OCI-LY7 (cell line): Measurements from ENCODE around the gene CLSTN2. TPM values are rescaled to one million over a fixed set of nuclear protein-coding genes. Genes with fewer than 3 reads are reported as not detected.

Experiments used
- BruUV-seq: library from RNA; stranded (reverse); fragments of 400-500 nt; replicated peaks from 2 replicates; lab custom pipeline; 2021; lab: Mats Ljungman, UMichigan
- CTCF ChIA-PET: fragments of 300-600 bp; sonication (Branson Sonifier 250); formaldehyde crosslinking; loops from one replicate; lab custom pipeline; 2022; ENCODE audit warnings: antibody characterized with exemption; ENCODE audit not compliant: unreplicated experiment; lab: Charles Lee
- POLR2A ChIA-PET: fragments of 300-600 bp; sonication (Branson Sonifier 250); formaldehyde crosslinking; loops from one replicate; lab custom pipeline; 2022; ENCODE audit warnings: antibody characterized with exemption; lab: Charles Lee
- DNase-seq: peaks from one replicate; pipeline ENCODE4 v3.0.0-alpha.2; 2015; ENCODE audit warnings: low spot score
- H2AFZ ChIP-seq: fragments of 200-600 bp; sonication (generic), shearing (Covaris generic); 2 replicates; pipeline ENCODE4 v1.6.1; 2014; ENCODE audit warnings: mild to moderate bottlenecking, antibody characterized with exemption, low read length, moderate library complexity
- H3K27ac ChIP-seq: fragments of 200-600 bp; sonication (generic); 2 replicates; pipeline ENCODE4 v1.5.1; 2014; ENCODE audit warnings: mixed run types, low read depth, mild to moderate bottlenecking, moderate library complexity, low read length, inconsistent platforms; ENCODE audit not compliant: poor library complexity, severe bottlenecking
- H3K36me3 ChIP-seq: fragments of 200-600 bp; sonication (generic); 2 replicates; pipeline ENCODE4 v1.6.1; 2014; ENCODE audit warnings: mild to moderate bottlenecking, antibody characterized with exemption, low read length, moderate library complexity, mixed read lengths; ENCODE audit not compliant: insufficient read depth
- H3K4me1 ChIP-seq: fragments of 200-600 bp; sonication (generic); 2 replicates; pipeline ENCODE4 v1.5.1; 2014; ENCODE audit warnings: mild to moderate bottlenecking, low read length; ENCODE audit not compliant: insufficient read depth, poor library complexity, severe bottlenecking
- H3K4me2 ChIP-seq: fragments of 200-600 bp; sonication (generic); 2 replicates; pipeline ENCODE4 v1.6.1; 2014; ENCODE audit warnings: mild to moderate bottlenecking, low read length
- H3K4me3 ChIP-seq: fragments of 200-600 bp; sonication (generic); 2 replicates; pipeline ENCODE4 v1.5.1; 2014; ENCODE audit warnings: mild to moderate bottlenecking, low read depth, low read length; ENCODE audit not compliant: poor library complexity, severe bottlenecking
- H3K79me2 ChIP-seq: fragments of 200-600 bp; sonication (generic); 2 replicates; pipeline ENCODE4 v1.6.1; 2016; ENCODE audit warnings: low read depth, mild to moderate bottlenecking, low read length, moderate library complexity, mixed read lengths; ENCODE audit not compliant: insufficient read depth
- H3K9me2 ChIP-seq: fragments of 200-600 bp; sonication (generic); 2 replicates; pipeline ENCODE4 v1.6.1; 2016; ENCODE audit warnings: mild to moderate bottlenecking, low read length, mixed read lengths; ENCODE audit not compliant: insufficient read depth
- H3K9me3 ChIP-seq: fragments of 200-600 bp; sonication (generic); 2 replicates; pipeline ENCODE4 v1.6.1; 2014; ENCODE audit warnings: mild to moderate bottlenecking, mixed run types, low read length, mixed read lengths
- H4K20me1 ChIP-seq: fragments of 200-600 bp; sonication (generic); 2 replicates; pipeline ENCODE4 v1.6.1; 2014; ENCODE audit warnings: mild to moderate bottlenecking, antibody characterized with exemption, low read length, moderate library complexity, mixed read lengths; ENCODE audit not compliant: insufficient read depth
- EZH2phosphoT487 ChIP-seq: fragments of 200-600 bp; sonication (generic); IDR thresholded peaks from 2 replicates; pipeline ENCODE4 v1.6.1; 2018; ENCODE audit warnings: low read depth, borderline replicate concordance, mild to moderate bottlenecking, mixed run types, antibody characterized with exemption, low read length, moderate library complexity, mixed read lengths
- intact Hi-C: fragments of 100-400 bp; cut with micrococcal nuclease; formaldehyde crosslinking; loops from one replicate; pipeline ENCODE4 v1.10.0; 2022; ENCODE audit not compliant: unreplicated experiment
- total RNA-seq, 2 experiments: library from RNA; depleted of rRNA in 1 of 2; stranded (reverse); fragments of >200 nt in 1 of 2; shearing (Covaris generic) in 1 of 2; gene quantifications; 2 replicates each; pipeline ENCODE4 v1.2.3, GENCODE V29; 2014 to 2022
- TF ChIP-seq, protein P1 (sequence below): fragments of 200-600 bp; sonication (generic); conservative IDR thresholded peaks from 2 replicates; pipeline ENCODE4 v1.5.1; 2014; ENCODE audit warnings: mild to moderate bottlenecking, antibody characterized with exemption, low read length, moderate library complexity, mixed read lengths

The CLSTN2 gene
- total RNA-seq, 2 experiments from 2014 or later: not detected

DNA sequence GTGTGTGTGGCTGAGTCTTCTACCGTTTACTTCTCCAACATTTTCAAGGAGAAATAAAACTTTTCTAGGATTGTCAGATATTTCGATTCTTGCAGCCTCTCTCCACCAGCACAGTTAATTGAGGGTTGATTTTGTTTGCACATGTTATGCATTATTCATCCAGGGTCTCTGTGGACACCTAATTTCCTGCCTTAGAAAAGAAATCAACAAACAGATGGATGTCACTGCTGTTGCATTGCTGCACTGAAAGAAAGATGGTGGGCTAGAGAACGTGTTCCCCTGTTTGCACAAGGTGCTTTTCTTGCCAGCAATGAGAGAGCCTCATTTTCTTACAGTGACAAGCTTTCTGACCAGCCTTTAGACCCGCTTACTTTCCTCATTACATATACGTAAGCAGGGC, 150.0 kb downstream of the CLSTN2 start:
- no peak for DNase-seq
- ChIA-PET CTCF (no interaction called here), POLR2A (no interaction called here)
- H3K4me3 ChIP-seq: no peak overlapping the region
- H3K9me2 ChIP-seq: no peaks in the 10 kb centered on the region
- no peak overlapping the region for H3K27ac ChIP-seq
- intact Hi-C loops: no loop called here
- H3K9me3 ChIP-seq: no peaks in the 10 kb centered on the region
- no TSS peak for BruUV-seq
- H3K4me2 ChIP-seq: no peak overlapping the region
- H3K4me1 ChIP-seq: no peaks in the 10 kb centered on the region
- no peaks in the 10 kb centered on the region for H3K36me3 ChIP-seq
- no peak overlapping the region for H2AFZ ChIP-seq
- H3K79me2 ChIP-seq: no peaks in the 10 kb centered on the region
- TF ChIP-seq, protein P1, sequence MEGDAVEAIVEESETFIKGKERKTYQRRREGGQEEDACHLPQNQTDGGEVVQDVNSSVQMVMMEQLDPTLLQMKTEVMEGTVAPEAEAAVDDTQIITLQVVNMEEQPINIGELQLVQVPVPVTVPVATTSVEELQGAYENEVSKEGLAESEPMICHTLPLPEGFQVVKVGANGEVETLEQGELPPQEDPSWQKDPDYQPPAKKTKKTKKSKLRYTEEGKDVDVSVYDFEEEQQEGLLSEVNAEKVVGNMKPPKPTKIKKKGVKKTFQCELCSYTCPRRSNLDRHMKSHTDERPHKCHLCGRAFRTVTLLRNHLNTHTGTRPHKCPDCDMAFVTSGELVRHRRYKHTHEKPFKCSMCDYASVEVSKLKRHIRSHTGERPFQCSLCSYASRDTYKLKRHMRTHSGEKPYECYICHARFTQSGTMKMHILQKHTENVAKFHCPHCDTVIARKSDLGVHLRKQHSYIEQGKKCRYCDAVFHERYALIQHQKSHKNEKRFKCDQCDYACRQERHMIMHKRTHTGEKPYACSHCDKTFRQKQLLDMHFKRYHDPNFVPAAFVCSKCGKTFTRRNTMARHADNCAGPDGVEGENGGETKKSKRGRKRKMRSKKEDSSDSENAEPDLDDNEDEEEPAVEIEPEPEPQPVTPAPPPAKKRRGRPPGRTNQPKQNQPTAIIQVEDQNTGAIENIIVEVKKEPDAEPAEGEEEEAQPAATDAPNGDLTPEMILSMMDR: no peak
- no peak for TF ChIP-seq EZH2phosphoT487
- no peaks in the 10 kb centered on the region for H4K20me1 ChIP-seq

DNA sequence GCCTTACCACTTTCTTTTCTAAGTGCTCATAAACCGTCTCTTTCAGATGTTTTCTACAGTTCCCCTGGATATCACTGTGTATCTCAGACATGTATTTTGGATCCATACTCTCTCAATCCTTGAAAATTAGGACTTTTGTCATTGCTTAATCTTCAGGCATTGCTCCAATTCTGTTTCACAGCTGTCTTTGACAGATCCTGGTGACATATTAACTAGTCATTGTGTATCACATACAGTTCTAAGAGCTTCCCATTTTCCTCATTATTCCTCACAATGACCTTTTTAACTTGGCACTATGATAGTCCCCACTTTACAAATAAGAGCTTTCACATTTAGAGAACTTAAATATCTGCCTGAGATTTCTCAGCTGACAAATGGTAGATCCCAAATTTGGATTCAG, 151.7 kb downstream of the CLSTN2 start:
- CTCF ChIA-PET: no interaction called here
- BruUV-seq: no TSS peak
- Histone ChIP-seq H3K27ac (no peak overlapping the region), H2AFZ (no peak overlapping the region), H3K4me3 (no peak overlapping the region), H4K20me1 (no peaks in the 10 kb centered on the region), H3K36me3 (no peaks in the 10 kb centered on the region), H3K4me1 (no peaks in the 10 kb centered on the region), H3K9me3 (no peaks in the 10 kb centered on the region), H3K9me2 (no peaks in the 10 kb centered on the region), H3K4me2 (no peak overlapping the region), H3K79me2 (no peaks in the 10 kb centered on the region)
- POLR2A ChIA-PET: interaction anchor here (0.9 kb wide), 1 partner anchor 9 kb away, joined by 3 read pairs; no protein-coding TSS in a partner anchor
- intact Hi-C loops: no loop called here
- DNase-seq: no peak
- TF ChIP-seq EZH2phosphoT487: no peak
- TF ChIP-seq, protein P1: no peak

DNA sequence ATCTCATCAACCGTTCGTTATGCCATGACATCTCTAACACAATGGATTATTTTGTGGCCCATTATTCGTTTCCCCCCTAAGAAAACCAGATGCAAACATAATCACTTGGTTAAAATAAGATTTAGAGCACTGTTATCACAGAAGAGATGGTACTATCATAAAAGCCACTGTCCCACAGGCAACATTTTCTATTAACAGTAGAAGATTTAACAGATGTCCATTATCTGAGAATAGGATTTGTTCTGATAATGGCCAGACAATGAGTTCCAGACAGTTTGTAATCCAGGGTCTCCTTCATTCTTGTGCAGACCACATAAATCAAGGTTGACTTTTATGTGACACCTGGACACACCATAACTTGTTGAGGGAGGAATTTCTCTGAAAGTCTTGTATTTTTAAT, 153.1 kb downstream of the CLSTN2 start:
- no peak for DNase-seq
- Histone ChIP-seq H3K9me3 (no peaks in the 10 kb centered on the region), H3K79me2 (no peaks in the 10 kb centered on the region), H3K4me2 (no peak overlapping the region), H3K4me1 (no peaks in the 10 kb centered on the region), H3K9me2 (no peaks in the 10 kb centered on the region), H2AFZ (no peak overlapping the region), H3K36me3 (no peaks in the 10 kb centered on the region), H3K4me3 (no peak overlapping the region), H3K27ac (no peak overlapping the region), H4K20me1 (no peaks in the 10 kb centered on the region)
- TF ChIP-seq EZH2phosphoT487: no peak
- TF ChIP-seq, protein P1: no peak
- ChIA-PET POLR2A (interaction anchor here (0.7 kb wide), 1 partner anchor 10 kb away, joined by 3 read pairs; no protein-coding TSS in a partner anchor), CTCF (no interaction called here)
- intact Hi-C loops: no loop called here
- BruUV-seq: no TSS peak
